DMS 273 (cell line): ENCODE results near the gene SH3D19.
"Not testable (repeated sequence)": the region's sequence is repeated elsewhere in the genome, so short reads cannot be mapped to it uniquely, and the experiment has no call there.

ENCODE experiments used
- DNase-seq: peaks from one replicate; lab custom pipeline; 2025; ENCODE audit not compliant: unreplicated experiment; lab: John Stamatoyannopoulos, UW

The SH3D19 gene

DNA sequence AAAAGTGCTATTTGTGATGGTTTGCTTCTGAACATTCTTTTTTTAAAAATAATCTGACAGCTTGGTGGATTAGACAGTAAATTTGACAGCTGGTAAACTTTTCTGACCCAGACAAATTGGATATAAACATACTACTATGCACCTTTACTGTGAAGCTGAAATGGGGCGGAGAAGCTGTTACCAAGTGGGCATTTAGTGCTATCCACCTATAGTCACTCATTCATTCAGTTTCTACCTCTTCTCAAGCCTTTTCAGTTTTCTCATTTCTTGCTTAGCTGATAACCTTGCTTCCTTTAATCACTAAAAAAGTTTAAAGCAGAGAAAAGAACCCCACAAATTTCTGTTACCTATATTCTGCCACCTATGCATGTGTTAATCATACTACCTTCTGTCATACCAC is 220.8 kb downstream of the SH3D19 start:
- no peak for DNase-seq

DNA sequence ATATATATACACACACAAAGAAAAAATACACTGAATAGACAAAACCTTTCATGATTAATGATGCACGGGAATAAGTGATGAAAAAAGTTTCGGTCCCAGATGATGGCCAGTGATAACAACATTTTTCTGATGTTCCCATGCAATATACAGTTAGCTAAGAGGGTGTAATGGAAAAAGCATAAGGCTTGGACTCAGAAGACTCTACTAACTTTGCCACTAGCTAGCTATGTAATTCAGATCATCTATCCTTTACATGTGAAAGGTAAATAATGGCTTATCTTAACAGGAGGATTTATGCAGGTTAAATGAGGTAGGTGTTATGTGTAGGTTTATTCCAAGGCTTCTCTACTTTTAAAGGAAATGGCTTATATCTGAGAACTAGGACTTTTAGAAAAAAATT is 221.6 kb downstream of the SH3D19 start:
- DNase-seq: no peak

DNA sequence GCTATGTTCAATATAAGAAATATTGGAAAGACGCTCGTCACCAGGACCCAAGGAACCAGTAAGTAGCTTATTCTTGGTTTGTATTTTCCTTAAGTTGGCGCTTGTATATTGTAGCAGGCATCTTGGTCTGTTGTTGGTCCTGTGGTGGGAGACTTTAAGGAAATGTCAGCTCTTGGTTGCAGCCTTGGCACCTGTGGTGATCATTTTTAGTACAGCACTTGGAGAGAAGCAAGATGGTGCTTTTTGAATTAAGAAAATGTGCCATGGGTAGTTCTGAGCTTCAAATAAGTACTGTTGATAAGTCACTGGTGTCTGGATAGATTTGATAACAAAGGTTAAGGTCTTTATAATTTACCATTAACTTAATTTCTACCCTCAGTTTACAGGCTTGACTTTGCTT is 224.9 kb downstream of the SH3D19 start:
- no peak for DNase-seq

DNA sequence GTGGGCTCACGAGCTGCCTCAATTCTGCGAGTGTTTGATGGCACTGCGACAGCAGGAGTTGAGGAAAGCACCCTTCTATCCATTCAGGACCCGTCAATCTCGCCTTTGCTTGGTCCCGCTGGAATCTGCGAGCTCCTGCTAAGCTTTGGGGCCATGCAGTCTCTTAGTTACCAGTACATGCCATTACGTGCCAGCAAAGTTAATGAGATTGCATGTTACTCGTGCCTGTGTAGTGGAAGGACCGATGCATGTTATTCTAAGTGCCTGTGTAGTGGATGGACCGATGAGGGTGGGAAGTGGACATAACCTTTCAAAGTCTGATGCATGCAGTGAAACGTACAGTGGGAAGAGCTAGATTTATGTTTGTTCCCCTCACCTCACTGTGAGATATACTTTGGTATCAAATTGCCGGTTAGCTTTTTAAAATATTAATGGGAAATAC is 225.4 kb downstream of the SH3D19 start:
- DNase-seq: peak; percentile 51

DNA sequence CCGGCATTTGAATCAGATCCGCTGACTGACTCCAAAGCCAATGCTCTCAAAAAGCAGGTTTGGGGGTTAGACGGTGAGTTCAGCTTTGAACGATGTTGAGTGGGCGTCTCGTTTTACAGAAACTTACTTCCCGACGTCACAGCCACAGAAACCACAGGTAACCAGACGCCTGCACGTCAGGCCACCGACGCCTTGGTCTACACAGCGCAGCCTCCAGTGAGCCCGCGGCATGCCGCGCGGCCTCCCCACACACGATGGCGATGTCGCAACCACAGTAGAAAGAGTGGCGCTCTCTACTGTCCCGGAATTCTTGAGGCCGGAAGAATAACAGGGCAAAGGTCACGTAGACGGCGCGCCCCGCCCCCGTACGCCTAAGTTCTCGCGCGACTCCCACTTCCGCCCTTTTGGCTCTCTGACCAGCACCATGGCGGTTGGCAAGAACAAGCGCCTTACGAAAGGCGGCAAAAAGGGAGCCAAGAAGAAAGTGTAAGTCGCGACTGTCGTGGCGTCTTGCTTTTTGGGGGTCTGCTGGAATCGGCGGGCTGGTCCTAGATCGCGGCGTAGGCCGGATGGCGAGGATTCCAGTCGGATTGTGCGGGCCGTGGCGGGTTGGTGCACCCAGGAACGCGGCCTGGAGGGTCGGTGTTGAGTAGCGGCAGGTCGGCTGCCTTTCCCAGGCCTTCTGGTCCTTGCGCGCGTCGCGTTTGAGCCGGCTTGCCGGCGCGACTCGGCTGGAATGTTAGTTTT is 226.0 kb downstream of the SH3D19 start, which contains the start of gene RPS3A:
RPS3A (plus strand) TSS at position 400 of the 747 bp plus-strand sequence; CDS start at position 425, 25 bp downstream.
- DNase-seq: peak; percentile 96

DNA sequence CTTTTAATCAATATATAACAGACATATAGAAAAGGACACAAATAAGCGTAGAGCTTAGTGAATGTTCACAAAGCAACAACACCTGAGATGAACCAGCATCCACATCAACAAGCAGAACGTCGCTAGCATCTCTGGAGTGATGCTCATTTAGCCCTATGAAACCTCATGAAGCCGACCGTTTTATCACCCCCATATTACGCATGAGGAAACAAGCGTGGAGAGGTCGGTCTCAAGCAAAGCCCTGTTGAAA is 226.5 kb downstream of the SH3D19 start:
- no peak for DNase-seq

DNA sequence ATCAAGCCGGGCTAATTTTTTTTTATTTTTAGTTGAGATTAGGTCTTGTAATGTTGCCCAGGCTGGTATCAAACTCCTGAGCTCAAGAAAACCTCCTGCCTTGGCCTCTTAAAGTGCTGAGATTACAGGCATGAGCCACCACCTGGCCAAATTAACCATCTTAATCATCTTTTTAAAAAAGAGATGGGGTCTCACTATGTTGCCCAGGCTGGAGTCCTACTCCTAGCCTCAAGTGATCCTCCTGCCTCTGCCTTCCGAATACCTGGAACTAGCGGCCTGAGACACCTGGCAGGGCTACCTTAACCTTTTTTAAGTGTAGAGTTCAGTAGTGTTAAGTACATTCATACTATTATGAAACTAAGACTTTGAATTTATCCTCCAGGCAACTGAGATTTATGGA is 227.6 kb downstream of the SH3D19 start:
- no peak for DNase-seq

DNA sequence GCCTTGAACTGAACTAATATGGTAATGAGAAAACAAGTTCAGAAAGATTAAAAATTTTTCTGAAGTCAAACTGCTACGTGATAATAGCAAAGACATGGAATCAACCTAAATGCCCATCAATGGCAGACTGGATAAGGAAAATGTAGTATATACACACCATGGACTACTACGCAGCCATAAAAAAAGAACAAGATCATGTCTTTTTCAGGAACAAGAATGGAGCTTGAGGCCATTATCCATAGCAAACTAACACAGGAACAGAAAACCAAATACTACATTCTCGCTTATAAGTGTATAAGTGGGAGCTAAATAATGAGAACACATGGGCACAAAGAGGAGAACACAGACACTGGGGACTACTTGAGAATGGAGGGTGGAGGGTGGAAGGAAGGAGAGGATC is 230.3 kb downstream of the SH3D19 start:
- DNase-seq: no peak

DNA sequence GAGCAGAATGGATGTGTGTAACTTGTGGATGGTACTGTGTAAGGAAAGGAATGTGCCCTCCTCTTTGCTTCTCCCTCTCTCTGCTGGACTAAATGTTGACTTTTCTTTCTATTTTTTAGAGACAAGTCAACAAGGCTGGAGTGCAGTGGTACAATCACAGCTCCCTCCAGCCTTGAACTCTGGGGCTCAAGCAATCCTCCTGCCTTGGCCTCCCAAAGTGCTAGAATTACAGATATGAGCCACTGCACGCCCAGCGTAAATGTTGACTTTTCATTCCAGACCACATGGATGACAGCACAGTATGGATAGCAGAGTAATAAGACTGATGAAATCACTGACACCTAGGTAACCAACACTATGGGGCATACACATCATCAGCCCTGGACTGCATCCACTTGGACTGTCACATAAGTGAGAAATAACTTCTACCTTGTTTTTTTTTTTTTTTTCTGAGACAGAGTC is 231.1 kb downstream of the SH3D19 start:
- DNase-seq: no peak

DNA sequence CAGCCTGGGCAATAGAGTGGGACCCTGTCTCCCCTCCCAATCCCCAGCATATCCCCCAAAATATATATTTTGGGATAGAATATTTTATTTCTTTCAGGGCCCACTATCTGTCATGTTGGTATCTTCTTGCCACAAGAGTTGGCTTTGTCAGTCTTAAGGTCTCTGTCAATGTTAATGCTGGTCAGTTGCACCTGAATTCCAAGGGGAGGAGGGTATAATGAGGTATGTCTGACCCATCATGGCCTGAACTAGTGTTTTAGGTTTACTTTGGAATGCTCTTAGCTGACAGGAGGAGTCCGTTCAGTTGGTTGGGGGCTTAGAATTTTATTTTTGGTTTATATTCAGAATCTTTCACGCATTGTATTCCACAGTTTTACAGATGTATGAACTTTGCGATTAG is 232.2 kb downstream of the SH3D19 start:
- DNase-seq: no peak

DNA sequence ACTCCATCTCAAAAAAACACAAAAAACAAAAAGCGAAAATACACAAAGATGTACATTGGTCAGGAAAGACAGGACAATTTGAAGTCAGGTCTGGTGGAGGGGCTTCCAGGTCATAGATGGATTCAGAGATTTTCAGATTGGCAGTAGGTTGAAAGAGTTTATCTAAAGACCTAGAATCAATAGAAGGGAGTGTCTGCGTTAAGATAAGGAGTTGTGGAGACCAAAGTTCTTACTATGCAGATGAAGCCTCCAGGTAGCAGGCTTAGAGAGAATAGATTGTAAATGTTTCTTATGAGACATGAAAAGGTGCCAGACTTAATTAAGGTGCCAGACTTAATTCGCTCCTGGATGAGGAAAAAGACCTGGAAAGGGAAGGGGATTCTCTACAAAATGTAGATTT is 232.9 kb downstream of the SH3D19 start:
- DNase-seq: no peak

DNA sequence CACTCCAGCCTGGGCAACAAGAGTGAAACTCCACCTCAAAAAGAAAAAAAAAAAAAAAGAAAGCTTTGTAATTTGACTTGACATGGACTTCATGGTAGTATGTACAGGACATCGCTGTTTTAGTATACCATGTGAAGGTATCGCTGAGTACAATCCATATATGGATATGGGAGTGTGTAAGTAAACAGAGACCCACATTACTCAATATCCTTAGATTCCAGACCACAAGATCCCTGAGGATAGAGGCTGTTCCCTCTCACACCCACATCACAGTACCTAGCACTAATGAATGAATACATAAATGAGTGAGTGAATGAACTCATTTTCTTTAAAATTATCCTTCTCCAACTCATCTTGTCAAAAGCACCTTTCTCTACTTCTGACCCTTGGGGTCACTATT is 234.4 kb downstream of the SH3D19 start:
- DNase-seq: no peak

DNA sequence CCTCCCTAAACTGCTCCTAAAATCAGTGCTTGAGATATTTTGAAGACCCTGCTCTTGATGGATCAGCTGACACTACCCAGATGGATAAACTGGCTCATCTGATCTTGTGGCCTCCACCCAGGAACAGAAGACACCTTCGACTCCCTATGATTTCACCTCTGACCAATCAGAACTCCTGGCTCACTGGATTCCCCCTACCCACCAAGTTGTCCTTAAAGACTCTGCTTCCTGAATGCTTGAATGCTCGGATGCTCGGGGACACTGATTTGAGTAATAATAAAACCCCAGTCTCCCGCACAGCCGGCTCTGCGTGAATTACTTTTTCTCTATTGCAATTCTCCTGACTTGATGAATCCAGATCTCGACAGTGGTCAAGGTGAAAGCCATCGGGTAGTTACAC is 237.9 kb downstream of the SH3D19 start:
- no peak for DNase-seq

DNA sequence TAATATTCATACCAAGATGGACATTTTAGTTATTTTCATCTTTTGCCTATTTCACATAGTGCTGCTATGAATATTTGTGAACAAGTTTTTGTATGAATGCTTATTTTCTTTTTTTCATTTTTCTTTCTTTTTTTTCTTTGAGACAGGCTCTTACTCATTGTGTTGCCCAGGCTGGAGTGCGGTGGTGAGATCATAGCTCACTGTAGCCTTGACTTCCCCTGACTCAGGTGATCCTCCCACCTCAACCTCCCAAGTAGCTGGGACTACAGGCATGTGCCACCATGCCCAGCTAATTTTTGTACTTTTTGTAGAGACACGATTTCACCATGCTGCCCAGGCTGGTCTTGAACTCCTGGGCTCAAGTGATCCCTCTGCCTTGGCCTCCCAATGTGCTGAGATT is 247.4 kb downstream of the SH3D19 start:
- DNase-seq: not testable (repeated sequence)

DNA sequence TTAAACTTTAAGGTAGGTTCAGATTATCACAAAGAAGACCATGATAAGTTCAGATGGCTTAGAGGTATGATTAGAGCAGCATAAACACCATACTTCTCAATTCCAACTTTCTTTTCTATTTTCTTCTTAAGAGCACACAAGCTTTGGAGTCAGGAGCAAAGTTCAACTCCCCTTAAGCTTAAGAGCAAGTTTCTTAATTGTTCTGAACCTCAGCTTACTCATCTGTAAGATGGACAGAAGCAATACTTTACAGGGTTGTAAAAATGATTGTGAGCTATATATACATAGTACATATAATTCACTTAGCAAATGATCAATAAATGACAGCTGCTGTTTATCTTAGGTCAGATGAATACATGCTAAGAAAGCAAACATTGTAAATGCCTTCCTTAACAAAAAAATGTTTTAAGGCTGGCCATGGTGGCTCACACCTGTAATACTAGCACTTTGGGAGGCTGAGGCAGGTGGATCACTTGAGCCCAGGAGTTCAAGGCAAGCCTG is 250.9 kb downstream of the SH3D19 start:
- DNase-seq: no peak
